Cardiac fibroblast (primary cell): Measurements from ENCODE around the gene PPHLN1.
A peak's percentile ranks its signal among the peaks of the same experiment; 100 is the strongest.

ENCODE experiments used
- DNase-seq, 2 donors: peaks; one replicate each; pipeline versions ENCODE4 v3.0.0 to v3.0.0-alpha.2; 2010; ENCODE audit warnings: low read depth in 2 of 2
- H3K4me3 ChIP-seq, 2 donors: replicated peaks in 1 of 2; 1 replicate in 1 of 2; 2 replicates in 1 of 2; pipeline ENCODE4 v1.5.1; 2011; ENCODE audit warnings: low read depth in 2 of 2, low read length in 2 of 2, mild to moderate bottlenecking in 2 of 2, moderate library complexity in 1 of 2
- CTCF ChIP-seq: IDR thresholded peaks from one replicate; pipeline ENCODE4 v1.5.1; 2011; ENCODE audit warnings: low read depth, mild to moderate bottlenecking, low read length, inconsistent platforms

The PPHLN1 gene

DNA sequence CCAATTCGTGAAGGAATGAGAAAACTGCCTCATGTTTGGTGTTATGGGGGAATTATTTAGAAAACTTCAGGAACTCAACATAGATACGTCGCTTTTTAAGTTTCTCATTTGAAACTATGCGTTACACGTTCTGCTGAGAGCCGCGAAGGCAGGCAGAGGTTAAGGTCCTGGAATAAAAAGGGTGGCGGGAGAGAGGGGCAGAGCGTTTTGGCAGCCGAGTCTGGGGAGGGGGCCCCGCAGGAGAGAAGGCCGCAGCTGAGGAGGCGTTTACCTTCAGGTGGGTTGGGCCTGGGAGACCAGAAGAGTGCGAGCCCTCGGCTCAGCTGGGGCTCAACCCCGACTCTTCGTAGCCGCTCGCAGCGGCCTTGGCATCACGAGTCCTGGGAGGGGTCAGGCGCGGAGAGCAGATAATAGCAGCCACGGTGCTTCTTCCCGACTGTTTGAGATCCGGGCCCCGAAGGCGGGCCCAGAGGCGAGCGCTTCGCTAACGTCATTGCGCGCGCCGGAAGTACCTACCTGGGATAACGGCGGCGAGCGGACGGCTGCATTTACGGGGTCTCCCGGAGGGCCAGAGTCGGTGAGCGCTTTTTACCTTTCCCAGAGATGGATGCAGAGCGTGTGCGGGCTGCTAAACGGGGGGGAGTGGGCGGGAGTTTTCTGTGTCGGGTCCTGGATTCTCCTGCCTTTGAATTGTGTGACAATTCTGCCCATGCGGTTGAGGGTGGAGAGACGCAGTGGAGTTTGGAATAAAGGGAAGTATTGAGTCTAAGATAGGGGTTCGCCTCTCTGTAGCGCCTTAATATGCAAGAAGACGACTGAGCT lies at the start of gene PPHLN1, which contains the start of gene ZCRB1:
PPHLN1 (plus strand) TSS at position 515 of the 822 bp plus-strand sequence. CDS start 9,736 bp downstream, outside the sequence.
ZCRB1 (minus strand) TSS at position 442 of the 822 bp plus-strand sequence. CDS start 1,992 bp downstream, outside the sequence.
- TF ChIP-seq CTCF = no peak
- peak within 1 kb of the TSS; percentile 72 to 80 for H3K4me3 ChIP-seq
- peak; percentile 78 to 84 for DNase-seq

DNA sequence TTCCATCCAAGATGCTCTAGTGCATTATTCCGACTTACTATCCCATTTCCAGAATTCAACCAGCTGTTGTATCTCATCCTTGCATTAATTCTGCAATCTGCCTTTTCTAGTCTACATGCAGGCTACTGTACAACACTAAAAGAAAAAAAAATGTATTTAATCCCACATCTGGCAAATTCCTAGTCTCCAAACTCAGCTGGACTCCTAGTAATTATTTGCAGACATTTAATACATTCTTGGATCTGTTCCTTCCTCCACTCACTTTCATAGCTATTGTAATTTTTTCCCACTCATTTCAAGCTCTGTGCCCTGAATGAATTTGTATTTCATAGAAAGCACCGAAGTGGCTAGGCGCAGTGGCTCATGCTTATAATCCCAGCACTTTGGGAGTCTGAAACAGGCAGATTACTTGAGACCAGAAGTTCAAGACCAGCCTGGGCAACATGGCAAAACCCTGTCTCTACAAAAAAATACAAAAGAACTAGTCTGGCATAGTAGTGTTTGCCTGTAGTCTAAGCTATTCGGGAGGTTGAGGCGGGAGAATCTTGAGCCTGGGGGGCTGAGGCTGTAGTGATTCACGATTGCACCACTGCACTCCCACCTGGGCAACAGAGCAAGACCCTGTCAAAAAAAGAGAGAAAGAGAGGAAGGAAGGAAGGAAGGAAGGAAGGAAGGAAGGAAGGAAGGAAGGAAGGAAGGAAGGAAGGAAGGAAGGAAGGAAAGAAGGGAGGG lies 48.4 kb upstream of the PPHLN1 start:
- no peak for DNase-seq
- H3K4me3 ChIP-seq = no peak overlapping the region
- no peak for TF ChIP-seq CTCF

DNA sequence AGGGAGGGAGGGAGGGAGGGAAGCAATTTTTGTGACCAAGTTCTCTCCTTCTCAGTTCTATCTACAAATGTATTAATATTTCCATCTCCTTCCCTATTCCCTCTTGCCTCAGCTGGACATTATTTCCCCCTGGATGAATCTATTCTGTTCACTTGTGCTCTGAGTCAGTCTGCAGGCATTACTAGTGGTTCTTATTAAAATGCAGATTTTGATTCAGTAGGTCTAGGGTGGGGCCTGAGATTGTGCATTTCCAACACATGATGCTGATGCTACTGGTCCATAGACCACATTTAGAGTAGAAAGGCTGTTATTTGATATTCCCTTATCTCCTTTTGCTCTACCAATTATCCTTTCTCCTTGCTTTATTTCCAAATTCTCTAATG lies 47.8 kb upstream of the PPHLN1 start:
- DNase-seq = no peak
- H3K4me3 ChIP-seq = no peak overlapping the region
- no peak for TF ChIP-seq CTCF

DNA sequence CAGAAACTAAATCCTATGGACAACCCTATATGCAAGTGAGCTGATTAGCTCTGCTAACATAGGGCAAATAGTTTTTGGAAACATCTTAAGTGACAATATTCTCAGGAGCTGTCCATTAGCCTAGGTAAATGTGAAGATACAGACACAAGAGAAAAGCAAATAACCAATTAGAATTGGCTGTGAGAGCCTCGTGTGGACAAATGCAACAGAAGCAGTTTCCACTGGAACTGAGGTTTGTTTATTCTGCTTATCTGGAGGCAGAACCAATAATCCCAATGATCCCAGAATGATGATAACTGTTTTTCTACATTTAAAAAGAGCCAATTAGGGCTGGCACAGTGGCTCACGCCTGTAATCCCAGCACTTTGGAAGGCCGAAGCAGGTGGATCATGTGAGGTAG lies 44.7 kb upstream of the PPHLN1 start:
- no peak for DNase-seq
- no peak for TF ChIP-seq CTCF
- H3K4me3 ChIP-seq = no peak overlapping the region

- DNase-seq = no peak
- no peak overlapping the region for H3K4me3 ChIP-seq
- TF ChIP-seq CTCF = no peak
Measured at GRCh38 chr12:42281844-42282243, 44.1 kb upstream of the PPHLN1 start.

GRCh38 chr12:42282294-42282693 lies 43.7 kb upstream of the PPHLN1 start:
- H3K4me3 ChIP-seq = no peak overlapping the region
- TF ChIP-seq CTCF = no peak
- no peak for DNase-seq
